GM12878 (cell line): ENCODE data around the gene SGSM2. TPM values are rescaled to one million over a fixed set of nuclear protein-coding genes. Genes with fewer than 3 reads are reported as not detected.

Experiments used
- ETV6 ChIP-seq, 2 experiments: fragments of 450-650 bp in 1 of 2; IDR thresholded peaks in 1 of 2; conservative IDR thresholded peaks in 1 of 2; 2 replicates each; pipeline ENCODE4 v1.6.1; 2014; ENCODE audit warnings: antibody characterized with exemption in 1 of 2, borderline replicate concordance in 1 of 2, low read depth in 1 of 2, mild to moderate bottlenecking in 1 of 2, moderate library complexity in 1 of 2
- MLLT1 ChIP-seq: fragments of 450-650 bp; IDR thresholded peaks from 2 replicates; pipeline ENCODE4 v1.6.1; 2016; ENCODE audit warnings: mild to moderate bottlenecking
- POLR2AphosphoS2 ChIP-seq: IDR thresholded peaks from 2 replicates; pipeline ENCODE4 v1.6.1; 2011; ENCODE audit warnings: low read depth, mild to moderate bottlenecking, low read length, improper control_type of control experiment, moderate library complexity
- RAD21 ChIP-seq: IDR thresholded peaks from 2 replicates; pipeline ENCODE4 v1.6.1; 2011; ENCODE audit warnings: mild to moderate bottlenecking, low read depth, low read length, moderate library complexity; ENCODE audit not compliant: insufficient read depth
- ZNF687 ChIP-seq: fragments of 450-650 bp; IDR thresholded peaks from 2 replicates; pipeline ENCODE4 v1.6.1; 2017; ENCODE audit warnings: mild to moderate bottlenecking, moderate library complexity
- polyA plus RNA-seq, 11 experiments: library from polyadenylated mRNA; depleted of rRNA in 4 of 11; unstranded in 6 of 11; stranded (reverse) in 5 of 11; fragments of >200 nt; fragmentation: Nextera tagmentation in 4 of 11; fragmentation: Illumina TruSeq in 1 of 11; extraction: Ambion mirVana in 4 of 11; extraction: Trizol in 1 of 11; gene quantifications; 1 replicate in 1 of 11; 2 replicates in 10 of 11; pipeline versions ENCODE4 v1.2.1 to v1.2.3, GENCODE V29; 2011 to 2016; ENCODE audit warnings: inconsistent platforms in 2 of 11, missing spikeins in 2 of 11, low read depth in 1 of 11
- total RNA-seq, 4 experiments: library from RNA; depleted of rRNA in 3 of 4; stranded (reverse); fragments of >200 nt in 3 of 4; fragmentation: Illumina TruSeq in 1 of 4; extraction: Trizol in 1 of 4; gene quantifications; 2 replicates each; pipeline versions ENCODE4 v1.2.1 to v1.2.3, GENCODE V29; 2013 to 2021

Gene SGSM2
- total and polyA plus RNA-seq, 10 of the 15 experiments (the other 5 are each of a cell fraction or from before 2014, with no cell fraction given) = 0.50 to 50.9 (median 18.5) TPM

- TF ChIP-seq ZNF687 (no peak; the same call in none of the 2 replicates), RAD21 (no peak), MLLT1 (peak; percentile 80), ETV6 (conservative IDR thresholded peaks at IDR 0.05 in 1 of 2, IDR thresholded peaks at IDR 0.05 in 1 of 2; ENCODE audit: borderline replicate concordance in 1 of 2, low read depth in 1 of 2) (no peak; a peak in 1 of 4 replicates), POLR2AphosphoS2 (peak; percentile 95)
Observed at GRCh38 chr17:2336215-2336851, 968 bp upstream of the SGSM2 start, which contains the start of gene TSR1 (continued).
